Lower leg skin (tissue), 4 donors: ENCODE results near the gene SLC9A5. TPM values are rescaled to one million over a fixed set of nuclear protein-coding genes. Genes with fewer than 3 reads are reported as not detected.

Source experiments
- DNase-seq, 2 donors: peaks; one replicate each; pipeline ENCODE4 v3.0.0-alpha.2; 2019; ENCODE audit warnings: low spot score in 2 of 2
- H3K4me3 ChIP-seq: fragments of 200-600 bp; sonication (generic); 2 replicates; pipeline ENCODE4 v1.5.1; 2017; ENCODE audit warnings: mild to moderate bottlenecking, low read depth; ENCODE audit not compliant: poor library complexity, severe bottlenecking
- CTCF ChIP-seq, 3 donors: fragments of 450-650 bp; IDR thresholded peaks; one replicate each; pipeline ENCODE4 v1.5.1; 2016; ENCODE audit warnings: antibody characterized with exemption in 3 of 3, mild to moderate bottlenecking in 3 of 3, moderate library complexity in 2 of 3
- POLR2A ChIP-seq, 2 donors: fragments of 450-650 bp; IDR thresholded peaks; one replicate each; pipeline ENCODE4 v1.6.1; 2016 to 2017; ENCODE audit warnings: antibody characterized with exemption in 2 of 2, mild to moderate bottlenecking in 1 of 2, moderate library complexity in 1 of 2
- whole genome bisulfite sequencing, 2 donors: methylation state at CpG; one replicate each; pipeline ENCODE4 v1.1.5; 2018; 5-methylcytosine and 5-hydroxymethylcytosine counted together
- intact Hi-C: fragments of 100-400 bp; cut with DNase I; formaldehyde crosslinking; loops from one replicate; pipeline ENCODE4 v1.15.0; 2023; ENCODE audit warnings: low total_unique reads
- total RNA-seq, 4 donors: library from RNA; depleted of rRNA; stranded (reverse); fragments of >200 nt; gene quantifications; one replicate each; pipeline ENCODE4 v1.1.0, GENCODE V29; 2016

The SLC9A5 gene
- total RNA-seq, 4 donors from 2014 or later, result 0.04 to 0.83 (median 0.64) TPM

GRCh38 chr16:67211674-67212073, 37.1 kb upstream of the SLC9A5 start:
- intact Hi-C loops, result no loop called here
- no peak for TF ChIP-seq CTCF (IDR thresholded peaks at IDR 0.05)

GRCh38 chr16:67212766-67213165, 36.0 kb upstream of the SLC9A5 start:
- no peak for TF ChIP-seq CTCF (IDR thresholded peaks at IDR 0.05)
- no peak for TF ChIP-seq POLR2A (IDR thresholded peaks at IDR 0.05)
- no peak overlapping the region for H3K4me3 ChIP-seq
- DNase-seq, result no peak
- intact Hi-C loops, result no loop called here

More at GRCh38 chr16:67211674-67212073, 37.1 kb upstream of the SLC9A5 start:
- 83 to 85% methylated on average over 7 of the region's 7 CpGs for WGBS, 2 donors
- no peak for DNase-seq
- no peak overlapping the region for H3K4me3 ChIP-seq

GRCh38 chr16:67213197-67214019, 35.4 kb upstream of the SLC9A5 start:
- H3K4me3 ChIP-seq, result no peak overlapping the region
- intact Hi-C loops, result no loop called here
- DNase-seq, result no peak
- 74 to 78% methylated on average over 8 of the region's 8 CpGs for WGBS, 2 donors
- TF ChIP-seq CTCF (IDR thresholded peaks at IDR 0.05) (no peak), POLR2A (IDR thresholded peaks at IDR 0.05) (no peak)

- intact Hi-C loops, result no loop called here
- H3K4me3 ChIP-seq, result no peak overlapping the region
- WGBS, 2 donors, result 65 to 69% methylated on average over 5 of the region's 5 CpGs
- TF ChIP-seq POLR2A (IDR thresholded peaks at IDR 0.05) (no peak), CTCF (IDR thresholded peaks at IDR 0.05) (no peak)
- DNase-seq, result no peak
These were observed 33.1 kb upstream of the SLC9A5 start for GRCh38 chr16:67215706-67216105.

- H3K4me3 ChIP-seq, result no peak overlapping the region
- TF ChIP-seq POLR2A (IDR thresholded peaks at IDR 0.05) (no peak), CTCF (IDR thresholded peaks at IDR 0.05) (no peak)
- 70 to 74% methylated on average over 18 of the region's 18 CpGs for WGBS, 2 donors
- DNase-seq, result no peak
- intact Hi-C loops, result no loop called here
These were observed 31.9 kb upstream of the SLC9A5 start for GRCh38 chr16:67216612-67217490.
